GM19324 (cell line): ENCODE data around the gene ARMC6.

Source experiments
- ATAC-seq: cut with Tn5 transposase; IDR thresholded peaks from one replicate; pipeline ENCODE4 v1.9.1; 2021; ENCODE audit warnings: mild to moderate bottlenecking, moderate library complexity; ENCODE audit not compliant: unreplicated experiment, low FRiP score

The ARMC6 gene

DNA sequence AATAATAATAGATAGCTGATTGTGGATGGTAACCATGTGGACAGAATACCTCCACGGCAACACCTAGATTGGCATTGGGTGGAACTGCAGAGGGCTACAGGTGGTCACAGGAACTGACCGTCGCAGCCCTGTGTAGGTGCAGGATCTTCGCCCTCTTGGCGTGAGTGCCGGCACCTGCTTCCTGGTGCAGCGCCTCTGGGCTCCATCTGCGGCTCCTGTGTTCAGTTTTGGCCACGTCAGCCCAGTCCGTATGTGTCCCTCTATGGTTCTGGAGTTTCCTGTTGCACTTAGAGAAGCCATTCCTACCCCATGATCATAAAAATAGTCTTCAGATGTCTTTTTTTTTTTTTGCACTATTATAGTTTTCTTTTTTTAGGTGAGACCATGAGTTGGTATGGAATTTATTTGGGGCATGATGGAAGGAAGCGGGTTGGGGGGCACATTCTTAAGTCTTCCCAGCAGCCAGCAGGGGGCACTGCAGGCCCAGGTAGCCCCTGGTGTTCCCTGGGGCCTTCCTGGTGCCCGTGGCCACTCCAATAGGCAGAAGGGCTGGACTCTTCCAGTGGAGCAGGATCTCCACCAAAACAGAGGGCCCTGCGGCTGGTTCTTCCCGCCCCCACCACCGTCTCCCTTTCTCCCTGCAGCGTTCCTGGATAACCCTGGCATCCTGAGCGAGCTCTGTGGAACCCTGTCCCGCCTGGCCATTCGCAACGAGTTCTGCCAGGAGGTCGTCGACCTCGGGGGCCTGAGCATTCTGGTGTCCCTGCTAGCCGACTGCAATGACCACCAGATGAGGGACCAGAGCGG is 20.3 kb downstream of the ARMC6 start:
- ATAC-seq: no peak

DNA sequence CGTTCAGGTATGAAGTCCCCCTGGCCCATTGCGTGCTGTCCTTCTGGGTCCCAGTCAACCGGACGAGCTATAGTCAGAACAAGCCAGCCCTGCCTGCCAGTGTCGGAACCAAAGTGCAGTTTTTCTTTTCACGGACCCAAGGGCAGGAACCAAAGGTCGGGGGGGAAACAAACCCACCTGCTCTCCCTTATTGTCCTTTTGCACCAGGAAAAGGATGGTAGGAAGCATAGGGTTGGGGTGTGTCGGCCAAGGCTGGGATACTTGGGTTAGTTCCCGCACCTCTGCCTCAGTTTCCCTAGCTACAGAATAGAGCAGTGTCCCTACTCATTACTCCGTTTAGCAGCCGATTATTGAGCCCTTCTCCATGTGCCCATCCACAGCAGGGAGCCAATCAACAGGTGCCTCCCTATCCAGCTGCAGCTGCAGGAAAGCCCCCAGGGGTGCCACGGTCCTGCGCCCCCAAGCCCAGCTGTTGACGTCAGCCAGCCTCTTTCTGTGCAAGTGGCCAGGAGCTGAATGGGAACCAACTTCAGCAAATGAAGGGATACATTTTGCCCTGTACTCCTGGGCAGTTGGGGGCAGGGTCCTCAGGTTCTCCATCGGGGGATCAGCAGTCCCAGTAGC is 21.0 kb downstream of the ARMC6 start:
- no peak for ATAC-seq

DNA sequence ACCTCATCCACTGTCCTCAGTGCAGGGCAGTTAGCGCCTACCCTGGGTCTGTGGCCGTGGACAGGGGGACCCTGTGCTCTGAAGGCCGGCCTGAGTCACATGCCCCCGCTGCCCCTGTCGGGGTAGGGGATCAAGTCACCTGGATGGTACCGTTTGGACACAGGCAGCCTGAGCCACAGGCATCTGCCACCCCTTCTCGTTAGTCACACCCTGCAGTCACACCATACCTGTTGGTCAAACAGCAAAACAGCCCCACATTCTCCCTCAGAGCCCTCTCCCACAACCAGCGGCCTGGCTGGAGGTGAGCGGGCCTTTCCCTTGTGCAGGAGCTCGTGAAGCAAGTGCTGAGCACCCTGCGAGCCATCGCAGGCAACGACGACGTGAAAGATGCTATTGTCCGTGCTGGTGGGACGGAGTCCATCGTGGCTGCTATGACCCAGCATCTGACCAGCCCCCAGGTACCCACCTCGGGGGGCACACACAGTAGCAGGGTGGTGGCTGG is 21.6 kb downstream of the ARMC6 start:
- ATAC-seq: no peak

DNA sequence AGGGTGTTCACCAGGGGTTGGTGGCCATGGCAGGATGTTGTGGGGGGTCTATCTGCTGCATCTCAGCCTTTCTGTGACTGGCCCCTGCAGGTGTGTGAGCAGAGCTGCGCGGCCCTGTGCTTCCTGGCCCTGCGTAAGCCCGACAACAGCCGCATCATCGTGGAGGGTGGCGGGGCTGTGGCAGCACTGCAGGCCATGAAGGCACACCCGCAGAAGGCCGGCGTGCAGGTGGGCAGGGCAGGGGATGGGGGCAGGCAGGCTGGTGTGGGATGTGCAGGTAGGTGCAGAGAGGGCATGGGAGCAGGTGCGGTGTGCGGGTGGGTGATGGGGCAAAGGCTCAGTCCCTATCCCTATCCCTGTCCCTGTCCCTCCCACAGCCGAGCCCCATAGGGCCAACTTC is 22.3 kb downstream of the ARMC6 start:
- ATAC-seq: no peak

DNA sequence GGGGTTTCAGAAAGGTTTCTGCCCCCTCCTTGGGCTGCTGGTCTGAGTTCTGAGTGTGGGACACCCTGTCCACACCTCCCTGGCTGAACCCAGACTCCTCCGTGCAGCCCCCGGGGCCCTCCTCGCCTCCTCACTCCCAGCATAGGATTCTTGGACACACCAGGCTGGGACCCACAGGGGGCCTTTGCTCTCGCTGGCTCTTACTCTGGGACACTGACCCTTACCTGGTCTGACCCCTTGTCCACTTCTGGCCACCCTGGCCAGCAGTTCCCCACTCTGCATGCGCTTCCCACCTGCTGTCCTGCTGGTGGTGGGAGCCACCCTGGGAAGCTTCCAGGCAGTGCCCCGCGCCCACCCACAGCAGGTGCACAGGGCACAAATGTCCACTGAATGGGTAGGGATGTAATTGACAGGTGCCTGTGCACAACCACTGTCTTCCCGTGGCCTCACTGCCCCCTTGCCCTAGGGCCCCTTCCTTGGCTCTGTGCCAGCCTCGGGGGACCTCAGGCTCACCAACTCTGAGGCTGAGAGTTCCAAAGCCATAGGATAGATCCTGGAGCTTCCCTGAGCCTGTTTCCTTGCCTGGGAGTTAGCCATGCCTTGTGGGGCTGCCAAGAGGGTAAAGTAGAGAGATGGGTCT is 23.4 kb downstream of the ARMC6 start:
- no peak for ATAC-seq

DNA sequence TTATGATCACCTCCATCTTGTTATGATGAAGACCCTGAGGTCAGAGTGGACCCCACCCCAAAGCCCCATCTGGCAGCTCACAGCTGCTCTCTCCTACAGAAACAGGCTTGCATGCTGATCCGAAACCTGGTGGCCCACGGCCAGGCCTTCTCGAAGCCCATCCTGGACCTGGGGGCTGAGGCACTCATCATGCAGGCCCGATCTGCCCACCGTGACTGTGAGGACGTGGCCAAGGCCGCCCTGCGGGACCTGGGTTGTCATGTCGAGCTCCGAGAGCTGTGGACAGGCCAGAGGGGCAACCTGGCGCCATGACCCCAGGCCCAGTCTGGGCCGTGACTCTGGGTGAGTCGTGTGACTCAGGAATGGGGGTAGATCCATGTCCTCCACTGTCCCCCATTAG is 23.9 kb downstream of the ARMC6 start:
- no peak for ATAC-seq

DNA sequence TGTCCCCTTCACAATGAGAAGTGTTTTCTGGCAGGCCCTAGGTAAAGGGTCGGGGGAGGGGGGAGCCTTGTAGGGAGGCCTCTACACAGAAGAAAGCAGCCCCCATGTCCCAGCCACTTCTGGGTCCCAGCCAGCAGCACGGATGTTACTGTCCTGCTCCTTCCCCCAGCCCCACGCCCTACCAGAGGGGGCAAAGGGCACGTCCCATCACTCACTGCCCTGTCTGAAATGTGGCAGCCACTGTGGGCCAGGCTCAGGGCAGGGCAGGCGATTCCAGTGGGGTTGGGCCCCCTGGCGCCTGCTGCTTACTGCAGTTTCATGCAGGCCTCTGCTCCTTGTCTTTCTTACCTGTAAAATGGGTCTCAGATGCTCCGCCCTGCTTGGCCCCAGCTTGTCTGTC is 24.3 kb downstream of the ARMC6 start:
- no peak for ATAC-seq

DNA sequence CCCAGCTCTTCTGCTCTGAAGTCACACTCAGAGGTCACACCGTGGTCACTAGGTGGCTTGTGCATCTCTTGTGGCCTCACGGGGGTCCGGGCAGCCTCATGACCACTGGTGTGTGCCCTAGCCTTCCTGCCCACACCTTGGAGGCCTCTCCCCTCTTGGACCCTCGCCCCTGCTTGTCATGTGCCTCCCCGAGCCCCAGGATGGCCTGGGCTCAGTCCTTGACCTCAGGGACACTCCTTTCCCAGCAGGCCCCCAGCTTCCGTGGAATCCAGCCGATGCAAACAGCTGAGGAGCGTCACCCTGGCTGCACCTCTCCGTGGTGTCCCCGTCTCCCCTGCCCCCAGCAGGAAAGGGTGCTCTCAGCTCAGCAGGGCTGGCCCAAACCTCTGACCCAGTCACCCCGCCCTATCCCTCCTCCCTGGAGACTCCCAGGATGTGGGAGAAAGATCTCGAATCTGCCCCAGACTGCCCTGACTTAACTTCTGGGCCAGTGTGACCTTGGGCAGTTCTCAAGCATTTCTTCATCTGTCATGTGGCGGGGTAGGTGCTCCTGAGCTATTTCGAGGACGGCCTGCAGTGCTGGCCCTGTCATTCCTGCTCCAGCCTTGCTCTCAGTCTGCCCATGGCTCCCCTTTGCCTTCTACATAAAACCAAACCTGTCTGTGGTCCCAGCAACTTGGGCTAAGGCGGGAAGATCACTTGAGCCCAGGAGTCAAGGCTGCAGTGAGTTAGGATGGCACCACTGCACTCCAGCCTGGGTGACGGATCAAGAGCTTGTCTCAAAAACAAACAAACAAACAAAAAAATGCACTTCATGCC is 25.8 kb downstream of the ARMC6 start:
- no peak for ATAC-seq

DNA sequence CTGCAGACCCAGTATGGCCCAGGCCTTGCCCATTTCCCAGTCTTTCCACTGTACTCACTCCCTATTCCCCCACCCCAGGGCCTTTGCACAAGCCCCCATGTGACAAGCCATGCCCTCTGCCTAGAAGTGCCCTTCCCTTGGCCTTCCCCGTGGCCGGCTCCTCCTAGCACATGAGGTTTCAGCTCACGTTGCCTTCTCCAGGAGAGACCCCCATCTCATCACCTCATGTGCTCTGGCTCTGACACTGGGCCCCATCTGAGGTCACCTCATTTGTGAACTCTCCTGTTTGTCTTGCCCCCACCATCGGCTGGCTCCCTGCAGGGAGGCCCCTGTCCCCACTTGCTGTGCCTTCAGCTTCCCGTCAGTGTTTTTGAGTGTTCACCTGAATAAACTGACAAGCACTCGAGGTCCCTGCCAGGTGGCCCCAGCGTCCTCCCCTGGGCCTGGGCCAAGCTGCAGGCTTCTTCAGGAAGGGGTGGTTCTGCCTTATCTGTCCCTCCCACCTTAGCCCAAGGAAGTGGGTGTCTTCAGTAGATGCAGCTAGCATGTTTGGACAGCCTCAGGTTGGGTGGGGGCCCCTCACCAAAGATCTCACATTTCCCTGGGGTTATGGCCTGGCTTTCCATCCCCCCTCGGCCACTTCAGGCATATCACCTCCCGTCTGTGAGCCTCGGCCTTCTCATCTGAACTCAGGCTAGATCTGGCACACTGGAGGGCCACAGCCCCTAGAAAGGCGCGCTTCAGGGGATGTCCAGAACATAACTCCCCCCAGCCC is 26.6 kb downstream of the ARMC6 start:
- no peak for ATAC-seq

DNA sequence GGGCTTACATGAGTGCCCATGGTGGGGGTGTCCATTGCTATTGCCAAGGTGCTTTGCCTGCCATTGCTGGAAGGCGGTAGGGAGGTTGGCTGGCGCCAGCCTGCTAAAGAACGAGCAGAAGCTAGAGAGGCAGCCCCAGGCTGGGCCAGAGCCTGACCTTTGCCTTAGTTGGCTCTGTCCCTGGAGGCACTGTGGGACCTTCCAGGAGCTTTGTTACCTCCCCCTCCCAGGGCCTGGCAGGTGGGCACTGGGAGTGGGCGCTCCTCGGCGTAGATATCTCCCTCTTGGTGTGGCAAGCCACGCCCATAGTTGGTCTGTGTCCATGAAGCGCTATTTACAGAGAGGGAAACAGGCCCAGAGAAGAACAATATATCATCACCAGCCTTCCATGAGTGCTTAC is 28.1 kb downstream of the ARMC6 start:
- no peak for ATAC-seq

DNA sequence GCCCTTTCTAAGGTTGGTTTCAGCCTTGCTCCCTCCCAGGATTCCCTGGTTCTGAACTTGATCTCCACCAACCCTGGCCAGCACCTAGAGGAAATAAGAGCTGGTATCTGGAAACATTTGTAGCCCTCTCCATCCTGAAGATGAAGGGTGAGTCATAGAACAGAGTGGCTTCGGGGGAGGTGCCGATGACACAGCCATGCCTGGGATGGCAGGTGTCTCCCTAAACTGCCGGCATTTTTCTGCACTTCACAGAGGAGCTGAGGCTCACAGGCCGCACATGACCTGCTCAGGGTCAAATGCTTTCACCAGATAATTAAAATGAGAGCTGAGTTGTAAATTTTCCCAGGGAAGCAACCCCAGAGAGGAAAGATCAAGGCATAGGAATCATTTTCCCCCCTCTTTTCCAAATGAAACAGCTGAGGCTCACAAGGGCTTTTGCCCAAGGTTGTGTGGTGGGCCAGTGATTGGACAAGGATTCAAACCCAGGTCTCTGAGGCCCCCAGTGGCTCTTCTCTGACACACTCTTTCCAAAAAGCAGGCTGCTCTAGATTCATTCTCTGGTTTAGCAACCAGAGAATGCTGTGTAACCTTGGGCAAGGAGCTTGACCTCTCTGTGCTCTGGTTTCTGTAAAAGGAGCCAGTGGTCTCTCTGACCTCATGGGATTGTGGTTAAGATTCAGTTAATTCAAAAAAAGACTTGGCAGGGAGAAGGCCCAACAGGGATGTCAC is 29.2 kb downstream of the ARMC6 start:
- no peak for ATAC-seq

DNA sequence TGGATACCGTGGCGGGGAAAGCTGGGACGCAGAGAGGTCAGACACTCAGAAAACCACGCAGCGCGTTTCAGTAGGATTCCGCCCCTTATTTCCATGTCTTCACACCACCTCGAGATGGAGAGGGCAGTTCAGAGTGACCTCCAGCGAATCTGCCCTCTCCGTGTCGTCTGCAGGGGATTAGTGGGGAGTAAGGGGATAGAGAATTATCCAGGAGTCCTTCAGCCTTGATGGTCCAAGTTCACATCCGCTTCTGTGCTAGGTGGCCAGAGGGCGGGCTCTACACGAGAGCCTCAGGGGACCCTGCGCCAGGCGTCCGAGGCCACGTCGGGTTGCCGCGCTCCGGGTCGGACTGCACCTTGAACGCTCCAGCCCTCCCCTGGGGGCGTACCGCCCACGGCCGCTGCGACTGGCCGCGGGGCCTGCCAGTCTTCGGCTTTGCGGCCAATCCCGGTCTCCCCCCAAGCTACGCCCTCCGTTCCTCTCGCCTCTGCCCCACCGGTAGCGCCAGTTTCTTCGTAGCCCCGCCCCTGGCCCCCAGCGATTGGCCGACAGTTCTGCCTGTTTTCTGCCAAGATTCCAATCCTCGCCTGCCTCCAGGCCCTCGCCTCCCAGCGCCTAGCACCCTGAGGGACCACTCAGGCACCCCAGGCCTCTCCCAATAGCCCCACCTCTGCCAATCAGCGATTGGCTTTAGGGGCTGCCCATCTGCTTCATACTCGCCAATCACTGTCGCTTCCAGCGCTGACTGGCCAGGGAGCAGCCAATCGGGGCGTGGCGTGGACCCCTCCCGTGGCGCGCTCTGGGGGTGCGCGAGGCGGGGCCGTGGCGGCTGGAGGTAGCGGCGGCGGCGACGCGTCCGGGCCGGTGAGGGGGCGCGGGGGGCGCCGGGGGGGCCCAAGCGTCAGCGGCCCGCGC is 30.0 kb downstream of the ARMC6 start, which contains the start of gene SLC25A42:
SLC25A42 (plus strand) TSS at position 812 of the 915 bp plus-strand sequence. CDS start 32,131 bp downstream, outside the sequence.
- ATAC-seq: peak; percentile 95

DNA sequence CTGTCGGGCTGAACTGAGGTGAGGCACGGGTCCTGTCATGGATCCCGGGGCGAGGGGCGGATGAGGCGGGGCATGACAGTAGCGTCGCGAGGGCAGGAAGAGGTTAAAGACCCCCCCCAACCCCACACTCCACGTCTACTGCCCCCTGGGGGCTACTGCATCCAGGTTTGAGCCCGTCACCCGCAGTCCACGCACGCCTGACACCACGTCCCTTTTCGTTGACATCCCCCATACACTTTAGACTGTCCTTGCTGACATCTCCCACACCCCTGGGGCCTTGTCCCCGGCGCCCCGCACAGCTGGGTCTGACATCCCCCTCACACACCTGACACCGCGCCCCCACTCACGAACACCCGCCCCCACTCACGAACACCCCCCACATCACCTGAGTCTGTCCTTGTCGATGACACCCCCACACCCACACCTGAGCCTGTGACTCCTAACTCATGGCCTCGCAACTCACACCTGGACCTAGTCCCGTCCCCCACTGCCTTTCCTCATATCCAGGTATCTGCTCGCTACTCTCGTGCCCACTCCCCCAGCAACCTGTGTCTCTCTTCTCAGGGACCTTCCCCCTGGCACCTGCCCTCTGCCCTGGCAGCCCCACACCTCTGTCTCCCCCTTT is 30.8 kb downstream of the ARMC6 start:
- ATAC-seq: no peak

DNA sequence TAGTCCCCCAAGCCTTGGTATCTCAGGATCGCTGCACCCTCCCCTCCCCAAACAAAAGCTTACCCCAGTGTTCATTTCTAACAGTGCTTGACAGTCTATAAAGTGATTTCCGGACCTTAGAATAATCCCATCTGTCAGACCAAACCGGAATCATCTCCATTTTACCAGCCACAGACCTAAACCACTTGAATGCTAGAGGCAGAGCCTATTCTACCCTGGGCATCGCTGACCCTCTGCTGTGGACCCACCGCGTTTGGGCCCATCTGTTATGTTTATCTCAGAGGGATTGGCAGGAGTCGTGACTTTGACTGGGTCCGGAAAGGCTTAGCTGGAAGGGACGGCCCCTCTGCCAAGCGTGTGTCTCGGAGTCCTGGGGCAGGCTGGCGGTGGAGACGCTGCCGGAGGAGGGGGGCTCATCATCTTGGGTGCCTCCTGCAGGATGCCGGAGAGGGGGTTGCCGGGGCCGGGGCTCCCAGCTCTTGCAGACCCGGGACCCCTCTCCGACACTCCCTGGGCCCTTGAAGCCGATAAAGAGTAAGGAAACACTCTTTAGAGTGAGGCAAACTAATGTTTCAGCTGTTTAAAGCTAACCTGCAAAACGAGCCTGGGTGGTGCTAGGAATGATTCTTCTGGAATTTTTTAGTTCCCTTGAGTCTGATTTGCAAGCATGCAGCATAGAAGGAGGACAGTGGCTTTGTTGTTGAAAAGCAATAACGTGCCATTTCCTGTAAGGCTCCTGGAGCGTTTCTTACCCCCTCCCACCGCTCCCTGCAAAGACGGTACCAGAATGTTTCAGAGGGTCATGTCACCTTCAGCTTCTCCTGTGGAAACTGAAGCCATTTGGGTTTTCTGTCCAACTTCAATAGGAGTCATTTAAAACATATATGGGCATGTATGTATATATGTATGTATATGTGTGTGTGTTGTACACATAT is 31.7 kb downstream of the ARMC6 start:
- ATAC-seq: no peak

DNA sequence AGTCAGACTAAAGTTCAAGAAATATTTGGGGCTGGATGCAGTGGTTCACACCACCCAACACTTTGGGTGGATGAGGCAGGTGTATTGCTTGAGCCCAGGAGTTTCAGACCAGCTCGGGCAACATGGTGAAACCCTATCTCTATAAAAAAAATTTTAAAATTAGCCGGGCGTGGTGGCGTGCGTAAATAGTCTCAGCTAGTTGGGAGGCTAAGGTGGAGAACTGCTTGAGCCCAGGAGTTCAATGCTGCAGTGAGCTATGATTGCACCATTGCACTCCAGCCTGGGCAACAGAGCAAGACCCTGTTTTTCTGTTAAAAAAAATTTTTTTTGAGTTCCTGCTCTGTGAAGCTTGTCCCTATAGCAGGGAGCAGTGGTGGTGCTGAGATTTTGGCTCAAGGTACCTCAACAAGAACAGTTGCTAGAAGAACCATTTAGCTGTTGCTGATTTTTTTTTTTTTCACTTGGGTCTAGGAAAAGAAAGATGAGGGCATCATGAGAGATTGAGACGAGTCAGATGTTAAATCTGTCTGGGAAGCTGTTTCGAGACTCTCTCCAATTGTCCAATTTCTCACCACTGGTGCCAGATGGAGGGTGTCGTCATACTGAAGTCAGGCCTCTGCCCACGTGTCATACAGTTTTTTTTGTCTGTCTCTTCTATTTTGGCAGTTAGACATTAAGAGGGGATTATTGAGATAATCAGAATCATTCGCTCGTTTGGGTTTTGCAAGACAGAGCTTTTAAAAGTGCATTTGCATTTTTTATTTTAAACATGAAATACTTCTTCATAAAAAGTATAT is 34.1 kb downstream of the ARMC6 start:
- ATAC-seq: no peak
